GM18517 (cell line): ENCODE results near the gene RNF215.

Experiments used
- ATAC-seq: cut with Tn5 transposase; IDR thresholded peaks from one replicate; pipeline ENCODE4 v1.9.1; 2021; ENCODE audit warnings: mild to moderate bottlenecking, moderate library complexity; ENCODE audit not compliant: unreplicated experiment

RNF215 gene

GRCh38 chr22:30334646-30335045 lies 52.6 kb downstream of the RNF215 start:
- no peak for ATAC-seq

DNA sequence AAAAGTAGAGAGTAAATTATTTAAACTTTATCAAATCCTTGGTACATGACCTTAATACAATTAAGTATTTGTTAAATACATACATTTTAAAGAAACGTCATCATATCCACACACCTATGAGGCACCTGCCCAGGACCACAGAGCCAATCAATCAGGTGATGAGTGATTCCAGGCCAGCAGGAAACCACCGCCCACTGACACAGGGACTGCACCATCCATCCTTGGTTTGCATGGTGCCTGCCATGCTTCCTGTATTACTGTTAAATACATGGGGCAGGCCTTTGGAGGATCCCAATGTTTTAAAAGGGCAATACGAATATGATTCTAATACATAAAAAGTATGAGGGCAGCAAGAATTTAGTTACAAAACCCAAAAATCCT lies 53.5 kb downstream of the RNF215 start:
- no peak for ATAC-seq

GRCh38 chr22:30332994-30333706 lies 54.1 kb downstream of the RNF215 start:
- no peak for ATAC-seq

- ATAC-seq, result no peak
These were observed 54.7 kb downstream of the RNF215 start for GRCh38 chr22:30332551-30332950.
